ENCODE measurements around the gene GAL. TPM values are rescaled to one million over a fixed set of nuclear protein-coding genes. Genes with fewer than 3 reads are reported as not detected.

The GAL gene
- total and polyA plus RNA-seq, 2 experiments from 2014 or later: 0.83 to 5.9 TPM

GRCh38 chr11:68709062-68709461, 24.7 kb downstream of the GAL start:
- no peak for TF ChIP-seq CTCF (IDR thresholded peaks at IDR 0.05; ENCODE audit: low read depth, low read length)
- no peaks in the 10 kb centered on the region for H3K27me3 ChIP-seq

GRCh38 chr11:68710409-68710808, 26.1 kb downstream of the GAL start:
- Histone ChIP-seq H3K36me3 (no peaks in the 10 kb centered on the region), H3K4me3 (no peak overlapping the region), H3K9me3 (ENCODE audit: low read depth) (no peaks in the 10 kb centered on the region), H3K4me1 (ENCODE audit: low read depth) (peaks cover 6% of the 10 kb centered on the region), H3K27me3 (no peaks in the 10 kb centered on the region), H3K27ac (no peak overlapping the region)
- TF ChIP-seq CTCF (IDR thresholded peaks at IDR 0.05; ENCODE audit: low read depth, low read length): no peak
- no peak for DNase-seq (ENCODE audit: low read depth in 1 of 2, low spot score in 1 of 2)

More at GRCh38 chr11:68709062-68709461, 24.7 kb downstream of the GAL start:
- Histone ChIP-seq H3K36me3 (no peaks in the 10 kb centered on the region), H3K4me1 (ENCODE audit: low read depth) (no peaks in the 10 kb centered on the region), H3K4me3 (no peak overlapping the region), H3K27ac (no peak overlapping the region), H3K9me3 (ENCODE audit: low read depth) (no peaks in the 10 kb centered on the region)
- DNase-seq (ENCODE audit: low read depth in 1 of 2, low spot score in 1 of 2): no peak

GRCh38 chr11:68711114-68711513, 26.8 kb downstream of the GAL start:
- H3K27ac ChIP-seq: no peak overlapping the region
- TF ChIP-seq CTCF (IDR thresholded peaks at IDR 0.05; ENCODE audit: low read depth, low read length): no peak
- no peak for DNase-seq (ENCODE audit: low read depth in 1 of 2, low spot score in 1 of 2)
- no peaks in the 10 kb centered on the region for H3K27me3 ChIP-seq
- no peaks in the 10 kb centered on the region for H3K36me3 ChIP-seq
- H3K4me3 ChIP-seq: no peak overlapping the region
- H3K4me1 ChIP-seq (ENCODE audit: low read depth): peaks cover 9% of the 10 kb centered on the region
- H3K9me3 ChIP-seq (ENCODE audit: low read depth): no peaks in the 10 kb centered on the region

- DNase-seq (ENCODE audit: low read depth in 1 of 2, low spot score in 1 of 2): peak in 1 of 2 donors; percentile 62
- no peak overlapping the region for H3K27ac ChIP-seq
- no peak for TF ChIP-seq CTCF (IDR thresholded peaks at IDR 0.05; ENCODE audit: low read depth, low read length)
- no peaks in the 10 kb centered on the region for H3K9me3 ChIP-seq (ENCODE audit: low read depth)
- H3K36me3 ChIP-seq: no peaks in the 10 kb centered on the region
- no peak overlapping the region for H3K4me3 ChIP-seq
- no peaks in the 10 kb centered on the region for H3K27me3 ChIP-seq
- peaks cover 9% of the 10 kb centered on the region for H3K4me1 ChIP-seq (ENCODE audit: low read depth)
Observed at GRCh38 chr11:68714060-68714856, 29.9 kb downstream of the GAL start.

GRCh38 chr11:68715456-68716122, 31.2 kb downstream of the GAL start:
- no peak for TF ChIP-seq CTCF (IDR thresholded peaks at IDR 0.05; ENCODE audit: low read depth, low read length)
- DNase-seq (ENCODE audit: low read depth in 1 of 2, low spot score in 1 of 2): no peak
- peaks cover 9% of the 10 kb centered on the region for H3K4me1 ChIP-seq (ENCODE audit: low read depth)
- no peaks in the 10 kb centered on the region for H3K36me3 ChIP-seq
- H3K9me3 ChIP-seq (ENCODE audit: low read depth): no peaks in the 10 kb centered on the region
- no peak overlapping the region for H3K4me3 ChIP-seq
- H3K27me3 ChIP-seq: no peaks in the 10 kb centered on the region
- no peak overlapping the region for H3K27ac ChIP-seq
